ENCODE measurements around the gene GAS2L3.

GAS2L3 gene

DNA sequence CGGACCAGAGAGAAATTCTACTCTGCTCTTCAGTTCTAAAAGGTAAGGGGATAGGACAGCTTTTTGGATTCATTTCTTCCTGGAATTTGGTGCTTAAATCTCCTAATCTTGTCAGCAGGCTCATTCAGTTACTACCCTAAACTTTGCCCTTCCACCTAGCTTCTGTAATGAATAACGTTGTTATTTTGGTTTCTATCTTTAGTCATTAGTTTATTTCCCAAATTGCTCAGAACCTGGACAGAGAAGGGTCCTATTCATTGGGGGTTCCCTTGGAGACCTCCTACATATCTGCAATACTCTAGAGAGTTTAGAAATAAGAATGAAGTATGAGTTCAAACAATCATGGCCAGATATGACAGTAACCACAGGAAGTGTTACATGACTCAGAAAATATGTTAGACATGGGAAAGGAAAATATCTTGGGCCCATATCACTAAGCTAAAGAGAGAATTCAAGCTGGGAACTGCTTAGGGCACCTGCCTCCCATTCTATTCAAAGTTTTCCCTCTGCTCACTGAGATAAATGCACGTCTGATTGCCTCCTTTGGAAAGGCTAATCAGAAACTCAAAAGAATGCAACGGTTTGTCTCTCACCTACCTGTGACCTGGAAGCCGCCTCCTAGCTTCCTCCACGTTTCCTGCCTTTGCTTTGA is 87.9 kb downstream of the GAS2L3 start:
- DNase-seq (ENCODE audit: low read depth in 2 of 2), result no peak

DNA sequence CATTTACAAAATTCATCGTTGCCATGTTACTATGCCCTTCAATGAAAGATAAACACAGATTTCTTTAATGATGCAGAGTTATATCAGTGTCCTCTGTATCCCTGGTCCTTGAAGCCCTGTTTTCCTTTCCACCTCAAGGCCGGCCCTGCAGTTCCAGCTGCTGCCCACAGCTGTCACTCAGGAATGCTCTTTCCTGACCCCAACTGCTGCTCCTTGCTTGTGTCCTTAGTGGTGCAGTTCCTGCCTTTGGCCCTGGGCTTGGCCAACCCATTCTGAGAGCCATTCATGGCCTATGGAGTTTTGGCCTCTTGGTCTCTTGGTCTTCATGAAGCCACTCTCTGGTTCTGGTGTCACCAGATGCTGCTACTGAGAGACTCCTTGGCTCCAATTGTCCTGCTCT is 93.1 kb downstream of the GAS2L3 start:
- DNase-seq (ENCODE audit: low read depth in 2 of 2), result no peak

DNA sequence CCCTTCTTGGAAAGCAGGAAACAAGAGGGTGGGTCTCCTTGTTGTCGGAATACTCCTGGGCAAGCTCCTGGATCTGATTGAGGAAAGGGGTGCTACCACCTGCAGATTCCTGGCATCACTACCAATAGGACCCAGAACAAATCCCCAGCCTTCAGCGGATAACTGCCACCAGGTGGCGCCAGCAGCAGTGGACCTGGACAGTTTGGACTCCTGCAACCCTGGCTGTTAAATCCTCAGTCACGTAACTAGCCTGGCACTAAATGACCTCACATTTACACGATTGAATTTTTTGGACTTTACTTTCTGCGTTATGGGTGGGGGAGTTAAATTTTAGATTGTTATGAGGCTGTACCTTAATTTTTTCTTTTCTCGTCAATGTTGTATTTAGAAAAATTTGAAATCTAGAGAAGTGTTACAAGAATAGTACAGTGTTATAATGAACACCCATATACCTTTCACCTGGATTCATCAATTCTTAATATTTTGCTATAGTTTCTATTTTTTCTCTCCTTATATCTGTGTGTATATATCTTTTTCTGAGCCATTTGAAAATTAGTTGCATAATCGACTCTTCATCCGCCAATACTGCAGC is 95.6 kb downstream of the GAS2L3 start:
- DNase-seq (ENCODE audit: low read depth in 2 of 2), result peak; percentile 11 to 45

GRCh38 chr12:100669922-100670321 is 96.4 kb downstream of the GAS2L3 start:
- no peak for DNase-seq (ENCODE audit: low read depth in 2 of 2)

GRCh38 chr12:100671396-100672074 is 98.1 kb downstream of the GAS2L3 start:
- DNase-seq (ENCODE audit: low read depth in 2 of 2), result no peak

- DNase-seq (ENCODE audit: low read depth in 2 of 2), result peak; percentile 2 to 15
These were observed 98.7 kb downstream of the GAS2L3 start for GRCh38 chr12:100672075-100672592.

DNA sequence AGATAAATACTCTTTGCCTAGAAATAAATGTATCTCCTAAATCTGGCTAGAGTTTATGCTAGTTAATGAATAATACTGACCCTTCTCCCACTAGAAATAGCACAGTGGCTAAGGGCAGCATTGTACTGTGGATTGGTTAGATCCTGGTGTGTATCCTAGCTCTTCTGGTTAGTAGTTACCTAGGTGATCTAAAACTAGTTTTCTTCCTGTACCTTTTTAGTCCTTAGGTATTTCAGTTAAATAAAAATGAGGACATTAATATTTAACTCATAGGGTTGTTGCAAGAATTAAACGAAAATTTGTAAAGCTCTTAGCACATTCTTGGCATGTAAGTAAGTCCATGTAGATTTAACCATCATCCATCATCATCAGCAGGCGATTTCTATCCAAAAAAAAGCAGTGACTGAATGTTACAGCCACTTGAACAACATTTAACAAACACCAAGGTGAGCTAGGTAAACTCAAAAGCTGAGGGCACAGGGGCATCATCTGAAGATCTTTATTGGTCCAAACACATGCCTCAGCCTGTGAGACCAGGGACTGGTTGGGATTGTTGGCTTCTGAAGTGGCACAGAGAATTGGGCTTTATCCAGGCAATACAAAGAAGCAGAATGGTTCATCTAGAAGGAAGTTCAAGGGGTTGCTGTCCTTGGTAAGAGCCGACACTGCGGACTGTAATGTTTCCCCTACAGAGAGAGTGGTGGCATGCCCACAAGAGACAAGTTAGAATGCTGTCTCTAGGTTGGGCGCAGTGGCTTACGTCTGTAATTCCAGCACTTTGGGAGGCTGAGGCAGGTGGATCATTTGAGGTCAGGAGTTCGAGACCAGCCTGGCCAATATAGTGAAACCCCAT is 100.8 kb downstream of the GAS2L3 start:
- no peak for DNase-seq (ENCODE audit: low read depth in 2 of 2)
